IMR-90 (cell line): ENCODE measurements around the gene SLC24A3.

Source experiments
- CTCF ChIP-seq: conservative IDR thresholded peaks from 2 replicates; pipeline ENCODE4 v1.5.1; 2012; ENCODE audit warnings: mild to moderate bottlenecking, low read depth, low read length, improper control_type of control experiment
- FOS ChIP-seq: fragments of 150-350 bp; IDR thresholded peaks from 2 replicates; pipeline ENCODE4 v1.6.1; 2016; ENCODE audit warnings: low read depth, low read length
- MAZ ChIP-seq: IDR thresholded peaks from 2 replicates; pipeline ENCODE4 v1.6.1; 2012; ENCODE audit warnings: low read depth, mild to moderate bottlenecking, low read length, improper control_type of control experiment, moderate library complexity, borderline replicate concordance
- MXI1 ChIP-seq: IDR thresholded peaks from 2 replicates; pipeline ENCODE4 v1.6.1; 2012; ENCODE audit warnings: low read depth, mild to moderate bottlenecking, low read length, moderate library complexity, borderline replicate concordance
- POLR2A ChIP-seq: IDR thresholded peaks from 2 replicates; pipeline ENCODE4 v1.6.1; 2012; ENCODE audit warnings: mild to moderate bottlenecking, low read depth, low read length
- RAD21 ChIP-seq: IDR thresholded peaks from 2 replicates; pipeline ENCODE4 v1.6.1; 2012; ENCODE audit warnings: low read length, improper control_type of control experiment
- RCOR1 ChIP-seq: IDR thresholded peaks from 2 replicates; pipeline ENCODE4 v1.6.1; 2012; ENCODE audit warnings: mild to moderate bottlenecking, low read length, improper control_type of control experiment; ENCODE audit not compliant: insufficient replicate concordance
- RFX5 ChIP-seq: IDR thresholded peaks from 2 replicates; pipeline ENCODE4 v1.8.0; 2012; ENCODE audit warnings: low read depth, mild to moderate bottlenecking, low read length, moderate library complexity

- TF ChIP-seq POLR2A (no peak), MAZ (no peak), CTCF (no peak), FOS (no peak), RFX5 (no peak), RCOR1 (no peak), RAD21 (no peak), MXI1 (no peak)
Measured at GRCh38 chr20:19745106-19745505, 532.7 kb downstream of the SLC24A3 start.
